HepG2 (cell line): ENCODE measurements around the gene TADA2B. TPM values are rescaled to one million over a fixed set of nuclear protein-coding genes. Genes with fewer than 3 reads are reported as not detected.

ENCODE experiments used
- ATAC-seq: fragments of 200-7000 bp; cut with Tn5 transposase; 3 replicates; pipeline ENCODE4 v1.9.1; 2020; ENCODE audit warnings: mild to moderate bottlenecking, moderate library complexity
- BruUV-seq: library from RNA; stranded (reverse); fragments of 400-500 nt; replicated peaks from 2 replicates; lab custom pipeline; 2021; lab: Mats Ljungman, UMichigan
- CTCF ChIA-PET: fragments of 300-600 bp; formaldehyde crosslinking; extraction: SDS; loops from one replicate; lab custom pipeline; 2021; ENCODE audit warnings: low total read pairs, inconsistent platforms, low intra/inter-chr PET ratio; lab: Yijun Ruan, JAX
- POLR2A ChIA-PET: fragments of 350-600 bp; sonication (Branson Sonifier 250); formaldehyde crosslinking; loops from one replicate; lab custom pipeline; 2020; ENCODE audit warnings: antibody characterized with exemption, inconsistent platforms; lab: Yijun Ruan, JAX
- DNase-seq: peaks from one replicate; pipeline ENCODE4 v3.0.0-alpha.2; 2015; ENCODE audit warnings: low spot score
- FAIRE-seq: peaks from 3 replicates; lab custom pipeline; 2011; peaks lifted over from hg19 to GRCh38; lab: Jason Lieb, UNC
- H2AFZ ChIP-seq: one replicate; pipeline ENCODE4 v1.6.1; 2011; ENCODE audit warnings: low read length, inconsistent platforms
- H3K27ac ChIP-seq: fragments of 300-600 bp; 3 replicates; pipeline ENCODE4 v1.8.0; 2011; ENCODE audit warnings: mixed run types, mild to moderate bottlenecking, mixed read lengths, low read length, inconsistent platforms; ENCODE audit not compliant: insufficient read depth; ENCODE audit errors: extremely low read length
- H3K27me3 ChIP-seq, 2 experiments: fragments of 200-600 bp in 1 of 2; 2 replicates in 1 of 2; 3 replicates in 1 of 2; pipeline versions ENCODE4 v1.6.0 to v1.8.0; 2011; ENCODE audit warnings: low read length in 2 of 2, mild to moderate bottlenecking in 2 of 2, moderate library complexity in 2 of 2, inconsistent platforms in 1 of 2; ENCODE audit not compliant: insufficient read depth in 2 of 2, control insufficient read depth in 1 of 2
- H3K36me3 ChIP-seq, 2 experiments: fragments of 200-600 bp in 1 of 2; replicated peaks in 1 of 2; 2 replicates in 1 of 2; 3 replicates in 1 of 2; pipeline versions ENCODE4 v1.5.1 to v1.8.0; 2011; ENCODE audit warnings: low read length in 2 of 2, inconsistent platforms in 1 of 2; ENCODE audit not compliant: insufficient read depth in 2 of 2, control insufficient read depth in 1 of 2
- H3K4me1 ChIP-seq: 2 replicates; pipeline ENCODE4 v1.5.1; 2012; ENCODE audit warnings: low read length, inconsistent platforms; ENCODE audit not compliant: insufficient read depth
- H3K4me2 ChIP-seq: 2 replicates; pipeline ENCODE4 v1.6.0; 2011; ENCODE audit warnings: low read depth, low read length, inconsistent platforms
- H3K4me3 ChIP-seq, 3 experiments: fragments of 200-600 bp in 1 of 3; sonication (generic), shearing (Covaris generic) in 1 of 3; replicated peaks in 1 of 3; 2 replicates each; pipeline ENCODE4 v1.5.1; 2011 to 2016; ENCODE audit warnings: low read length in 3 of 3, inconsistent platforms in 2 of 3, low read depth in 2 of 3, mild to moderate bottlenecking in 2 of 3, control low read depth in 1 of 3, mixed read lengths in 1 of 3; ENCODE audit not compliant: insufficient read depth in 1 of 3
- H3K79me2 ChIP-seq: one replicate; pipeline ENCODE4 v1.6.1; 2011; ENCODE audit warnings: low read length, inconsistent platforms; ENCODE audit not compliant: insufficient read depth
- H3K9ac ChIP-seq: 2 replicates; pipeline ENCODE4 v1.6.0; 2011; ENCODE audit warnings: mild to moderate bottlenecking, low read depth, low read length, inconsistent platforms; ENCODE audit not compliant: insufficient read depth
- H3K9me3 ChIP-seq: 2 replicates; pipeline ENCODE4 v1.5.1; 2012; ENCODE audit warnings: mild to moderate bottlenecking, low read length
- H4K20me1 ChIP-seq: 2 replicates; pipeline ENCODE4 v1.6.0; 2011; ENCODE audit warnings: inconsistent platforms, mild to moderate bottlenecking, low read length, moderate library complexity; ENCODE audit not compliant: insufficient read depth
- ATF5 ChIP-seq: sonication (generic); formaldehyde crosslinking; IDR thresholded peaks from 2 replicates; pipeline ENCODE4 v1.4.0; 2020; ENCODE audit warnings: mild to moderate bottlenecking, low read depth, missing genetic modification reagents
- BORCS8-MEF2B ChIP-seq: sonication (generic); formaldehyde crosslinking; IDR thresholded peaks from 2 replicates; pipeline ENCODE4 v1.8.0; 2022; ENCODE audit warnings: mild to moderate bottlenecking, missing genetic modification reagents
- CEBPB ChIP-seq: IDR thresholded peaks from 2 replicates; pipeline ENCODE4 v1.6.1; 2011; ENCODE audit warnings: low read depth, low read length, improper control_type of control experiment, borderline replicate concordance
- FOSL2 ChIP-seq: sonication (generic); formaldehyde crosslinking; IDR thresholded peaks from 2 replicates; pipeline ENCODE4 v1.4.0; 2020; ENCODE audit warnings: missing genetic modification reagents
- HBP1 ChIP-seq: IDR thresholded peaks from 2 replicates; pipeline ENCODE4 v1.6.1; 2016; ENCODE audit warnings: low read depth, control low read depth
- IRF9 ChIP-seq: sonication (generic); formaldehyde crosslinking; IDR thresholded peaks from 2 replicates; pipeline ENCODE4 v1.8.0; 2022; ENCODE audit warnings: missing genetic modification reagents, mild to moderate bottlenecking, borderline replicate concordance
- NFRKB ChIP-seq: fragments of 450-650 bp; IDR thresholded peaks from 2 replicates; pipeline ENCODE4 v1.6.1; 2017
- NR0B2 ChIP-seq: sonication (generic); formaldehyde crosslinking; IDR thresholded peaks from 2 replicates; pipeline ENCODE4 v1.4.0; 2020; ENCODE audit warnings: mild to moderate bottlenecking, missing genetic modification reagents
- PPARG ChIP-seq: conservative IDR thresholded peaks from 2 replicates; pipeline ENCODE4 v1.6.1; 2016; ENCODE audit warnings: missing biosample characterization, missing genetic modification reagents
- ZKSCAN5 ChIP-seq: sonication (generic); formaldehyde crosslinking; IDR thresholded peaks from 2 replicates; pipeline ENCODE4 v1.5.1; 2020; ENCODE audit warnings: mild to moderate bottlenecking, missing genetic modification reagents
- ZNF549 ChIP-seq: sonication (generic); formaldehyde crosslinking; IDR thresholded peaks from 2 replicates; pipeline ENCODE4 v1.5.0; 2020; ENCODE audit warnings: missing genetic modification reagents
- ZNF816 ChIP-seq: sonication (generic); formaldehyde crosslinking; IDR thresholded peaks from 2 replicates; pipeline ENCODE4 v1.8.0; 2022; ENCODE audit warnings: missing genetic modification reagents, mild to moderate bottlenecking, borderline replicate concordance
- WGBS: methylation state at CpG from one replicate; pipeline ENCODE4 v1.1.6; 2017; ENCODE audit warnings: low lambda C conversion rate; 5-methylcytosine and 5-hydroxymethylcytosine counted together
- in situ Hi-C: cut with HindIII; loops from 2 replicates; pipeline ENCODE4 v1.10.0; 2017; ENCODE audit warnings: low pct_unique_long_range_greater_than_20kb; ENCODE audit not compliant: extremely low pct_ligation_motif_present
- intact Hi-C: fragments of 100-400 bp; cut with micrococcal nuclease; formaldehyde crosslinking; loops from one replicate; pipeline ENCODE4 v1.10.0; 2022; ENCODE audit not compliant: unreplicated experiment
- polyA plus RNA-seq, 8 experiments: library from polyadenylated mRNA; depleted of rRNA in 3 of 8; stranded (reverse) in 7 of 8; unstranded in 1 of 8; fragments of >200 nt; fragmentation: Illumina TruSeq in 4 of 8; extraction: Trizol in 4 of 8; gene quantifications; 2 replicates each; pipeline versions ENCODE4 v1.2.1 to v1.2.3, GENCODE V29; 2011 to 2016; ENCODE audit warnings: low read depth in 4 of 8, missing spikeins in 1 of 8, mixed read lengths in 1 of 8; ENCODE audit not compliant: insufficient read depth in 1 of 8
- total RNA-seq, 5 experiments: library from RNA; depleted of rRNA; stranded (reverse); fragments of >200 nt; fragmentation: Illumina TruSeq; extraction: Trizol; gene quantifications; 2 replicates each; pipeline ENCODE4 v1.2.3, GENCODE V29; 2016; ENCODE audit warnings: low read depth in 1 of 5
- TF ChIP-seq, protein P1 (sequence below): sonication (generic); formaldehyde crosslinking; IDR thresholded peaks from 2 replicates; pipeline ENCODE4 v1.4.0; 2020; ENCODE audit warnings: mild to moderate bottlenecking, missing genetic modification reagents

TADA2B gene
- total and polyA plus RNA-seq, 2 of the 13 experiments (the other 11 are each of a cell fraction or from before 2014, with no cell fraction given), result 4.6 to 8.9 TPM

DNA sequence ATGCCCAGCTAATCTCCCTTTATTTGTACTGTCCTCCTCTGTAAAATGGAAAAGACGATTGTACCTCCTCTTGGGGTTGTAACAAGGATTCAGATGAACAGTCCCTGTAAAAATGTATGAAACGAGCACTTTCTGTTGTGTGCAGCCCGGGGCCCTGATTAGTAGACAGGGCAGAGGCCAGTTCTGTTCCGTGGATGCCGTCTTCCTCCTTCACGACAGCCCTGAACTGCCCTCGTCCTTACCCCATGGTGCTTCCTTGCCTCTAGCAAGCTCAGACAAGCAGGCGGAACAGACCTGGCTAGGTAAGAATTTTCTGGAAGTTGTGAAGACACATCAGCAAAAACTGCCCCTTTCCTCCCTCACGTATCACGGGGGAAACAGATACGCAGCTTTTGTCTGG, 22.3 kb upstream of the TADA2B start:
- H3K4me2 ChIP-seq, result no peak overlapping the region
- in situ Hi-C loops (no loop called here), intact Hi-C loops (no loop called here)
- no peak overlapping the region for H3K9ac ChIP-seq
- H3K4me1 ChIP-seq, result peaks cover 22% of the 10 kb centered on the region
- no peak overlapping the region for H3K4me3 ChIP-seq
- POLR2A ChIA-PET, result no interaction called here
- 95% methylated on average over 11 of the region's 11 CpGs for WGBS
- peaks cover 19 to 62% of the 10 kb centered on the region in 2 experiments; a peak in 4 of 5 replicates for H3K36me3 ChIP-seq
- CTCF ChIA-PET, result no interaction called here
- no peaks in the 10 kb centered on the region for H4K20me1 ChIP-seq
- no peak for FAIRE-seq
- no peak overlapping the region for H2AFZ ChIP-seq
- BruUV-seq, result no TSS peak
- no peak overlapping the region for H3K27ac ChIP-seq
- no peaks in the 10 kb centered on the region for H3K27me3 ChIP-seq
- no peaks in the 10 kb centered on the region for H3K79me2 ChIP-seq
- ATAC-seq, result no peak
- H3K9me3 ChIP-seq, result no peaks in the 10 kb centered on the region
- DNase-seq, result no peak
- TF ChIP-seq ZKSCAN5 (no peak), PPARG (no peak), ZNF549 (no peak), NFRKB (no peak)
- TF ChIP-seq, protein P1, sequence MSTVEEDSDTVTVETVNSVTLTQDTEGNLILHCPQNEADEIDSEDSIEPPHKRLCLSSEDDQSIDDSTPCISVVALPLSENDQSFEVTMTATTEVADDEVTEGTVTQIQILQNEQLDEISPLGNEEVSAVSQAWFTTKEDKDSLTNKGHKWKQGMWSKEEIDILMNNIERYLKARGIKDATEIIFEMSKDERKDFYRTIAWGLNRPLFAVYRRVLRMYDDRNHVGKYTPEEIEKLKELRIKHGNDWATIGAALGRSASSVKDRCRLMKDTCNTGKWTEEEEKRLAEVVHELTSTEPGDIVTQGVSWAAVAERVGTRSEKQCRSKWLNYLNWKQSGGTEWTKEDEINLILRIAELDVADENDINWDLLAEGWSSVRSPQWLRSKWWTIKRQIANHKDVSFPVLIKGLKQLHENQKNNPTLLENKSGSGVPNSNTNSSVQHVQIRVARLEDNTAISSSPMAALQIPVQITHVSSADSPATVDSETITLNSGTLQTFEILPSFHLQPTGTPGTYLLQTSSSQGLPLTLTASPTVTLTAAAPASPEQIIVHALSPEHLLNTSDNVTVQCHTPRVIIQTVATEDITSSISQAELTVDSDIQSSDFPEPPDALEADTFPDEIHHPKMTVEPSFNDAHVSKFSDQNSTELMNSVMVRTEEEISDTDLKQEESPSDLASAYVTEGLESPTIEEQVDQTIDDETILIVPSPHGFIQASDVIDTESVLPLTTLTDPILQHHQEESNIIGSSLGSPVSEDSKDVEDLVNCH, result no peak
- TF ChIP-seq, all 625 proteins: peak for 0

DNA sequence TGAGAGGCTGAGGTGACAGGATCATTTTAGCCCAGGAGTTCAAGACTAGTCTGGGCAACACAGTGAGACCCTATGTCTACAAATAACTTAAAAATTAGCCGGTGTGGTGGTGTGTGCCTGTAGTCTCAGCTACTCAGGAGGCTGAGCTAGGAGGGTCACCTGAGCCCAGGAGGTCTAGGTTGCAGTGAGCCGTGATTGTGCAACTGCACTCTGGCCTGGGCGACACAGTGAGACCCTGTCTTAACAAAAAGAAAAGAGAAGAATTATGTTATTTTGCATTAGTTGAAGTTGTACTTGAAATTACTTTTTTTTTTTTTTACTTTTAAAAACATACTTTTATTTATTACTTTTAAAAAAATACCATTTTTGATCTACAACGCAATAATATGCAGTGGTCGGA, 21.8 kb upstream of the TADA2B start:
- Histone ChIP-seq H3K9ac (no peak overlapping the region), H3K4me3 (no peak overlapping the region), H3K27ac (no peak overlapping the region), H3K27me3 (no peaks in the 10 kb centered on the region), H3K79me2 (no peaks in the 10 kb centered on the region), H3K9me3 (no peaks in the 10 kb centered on the region), H3K4me2 (no peak overlapping the region; the same call in 1 of the 2 replicates), H4K20me1 (no peaks in the 10 kb centered on the region), H3K4me1 (peaks cover 22% of the 10 kb centered on the region), H2AFZ (no peak overlapping the region), H3K36me3 (peaks cover 21 to 62% of the 10 kb centered on the region in 2 experiments; a peak in 4 of 5 replicates)
- FAIRE-seq, result no peak
- intact Hi-C loops (no loop called here), in situ Hi-C loops (no loop called here)
- ATAC-seq, result no peak
- ChIA-PET POLR2A (no interaction called here), CTCF (no interaction called here)
- BruUV-seq, result no TSS peak
- no peak for DNase-seq
- WGBS, result 64% methylated on average over 5 of the region's 5 CpGs
- TF ChIP-seq FOSL2 (CRISPR knock-in tag) (no peak), PPARG (no peak), ATF5 (no peak), NR0B2 (no peak), BORCS8-MEF2B (CRISPR knock-in tag) (no peak), CEBPB (peak; percentile 70; the same call in 1 of the 2 replicates), IRF9 (CRISPR knock-in tag) (no peak), ZNF816 (CRISPR knock-in tag) (no peak), HBP1 (CRISPR knock-in tag) (no peak)
